Upper lobe of right lung (tissue), 1 donor: Measurements from ENCODE around the gene PHF2. TPM values are rescaled to one million over a fixed set of nuclear protein-coding genes. Genes with fewer than 3 reads are reported as not detected.

ENCODE experiments used
- ATAC-seq: fragments of 200-7000 bp; cut with Tn5 transposase; one replicate; pipeline ENCODE4 v1.9.1; 2020; ENCODE audit warnings: mild to moderate bottlenecking, moderate library complexity
- DNase-seq: peaks from one replicate; pipeline ENCODE4 v3.0.0-alpha.2; 2020
- H3K27ac ChIP-seq: fragments of 200-600 bp; one replicate; pipeline ENCODE4 v1.8.0; 2022
- H3K27me3 ChIP-seq: fragments of 200-600 bp; one replicate; pipeline ENCODE4 v1.8.0; 2022; ENCODE audit warnings: mild to moderate bottlenecking
- H3K36me3 ChIP-seq: fragments of 200-600 bp; one replicate; pipeline ENCODE4 v1.8.0; 2022
- H3K4me1 ChIP-seq: fragments of 200-600 bp; one replicate; pipeline ENCODE4 v1.8.0; 2022
- H3K4me3 ChIP-seq: fragments of 200-600 bp; one replicate; pipeline ENCODE4 v1.8.0; 2022; ENCODE audit warnings: mild to moderate bottlenecking
- H3K9me3 ChIP-seq: fragments of 200-600 bp; one replicate; pipeline ENCODE4 v1.8.0; 2022
- CTCF ChIP-seq: fragments of 200-600 bp; IDR thresholded peaks from one replicate; pipeline ENCODE4 v1.8.0; 2022; ENCODE audit warnings: antibody characterized with exemption
- intact Hi-C: fragments of 100-400 bp; cut with DNase I; formaldehyde crosslinking; loops from one replicate; pipeline ENCODE4 v1.11.0; 2022
- total RNA-seq: library from RNA; stranded (reverse); fragmentation: NEBNext Ultra II Directional; extraction: Animal tissue kit (Norgen Biotek cat#: 25700); gene quantifications from one replicate; pipeline ENCODE4 v1.2.1, GENCODE V29; 2021
- donor health status: DM: no; HTN: yes; CAD: no; lungs with severe emphysema.

The PHF2 gene
- total RNA-seq, 1 donor from 2014 or later, result 37.0 TPM

GRCh38 chr9:93634311-93635185 is 58.2 kb downstream of the PHF2 start:
- no peaks in the 10 kb centered on the region for H3K27me3 ChIP-seq
- no peak for TF ChIP-seq CTCF

GRCh38 chr9:93635186-93636107 is 59.1 kb downstream of the PHF2 start:
- no peaks in the 10 kb centered on the region for H3K27me3 ChIP-seq
- peaks cover 55% of the 10 kb centered on the region for H3K36me3 ChIP-seq
- H3K4me1 ChIP-seq, result no peaks in the 10 kb centered on the region
- peak; percentile 38 for DNase-seq
- no peak overlapping the region for H3K27ac ChIP-seq
- no peak for TF ChIP-seq CTCF
- no peak overlapping the region for H3K4me3 ChIP-seq
- intact Hi-C loops, result no loop called here
- peaks cover 7% of the 10 kb centered on the region for H3K9me3 ChIP-seq
- peak; percentile 26 for ATAC-seq

More at GRCh38 chr9:93634311-93635185, 58.2 kb downstream of the PHF2 start:
- Histone ChIP-seq H3K4me3 (no peak overlapping the region), H3K27ac (no peak overlapping the region), H3K9me3 (peaks cover 7% of the 10 kb centered on the region), H3K4me1 (no peaks in the 10 kb centered on the region), H3K36me3 (peaks cover 53% of the 10 kb centered on the region)
- no peak for ATAC-seq
- DNase-seq, result peak; percentile 53
- intact Hi-C loops, result no loop called here

GRCh38 chr9:93636172-93636661 is 59.8 kb downstream of the PHF2 start:
- DNase-seq (peak; percentile 48), ATAC-seq (no peak)
- Histone ChIP-seq H3K4me1 (no peaks in the 10 kb centered on the region), H3K4me3 (no peak overlapping the region), H3K9me3 (peaks cover 7% of the 10 kb centered on the region), H3K27ac (no peak overlapping the region), H3K27me3 (no peaks in the 10 kb centered on the region), H3K36me3 (peaks cover 47% of the 10 kb centered on the region)
- no peak for TF ChIP-seq CTCF
- intact Hi-C loops, result no loop called here

GRCh38 chr9:93636667-93637066 is 60.3 kb downstream of the PHF2 start:
- Histone ChIP-seq H3K36me3 (peaks cover 45% of the 10 kb centered on the region), H3K4me3 (no peak overlapping the region), H3K27me3 (no peaks in the 10 kb centered on the region), H3K9me3 (peaks cover 7% of the 10 kb centered on the region), H3K4me1 (no peaks in the 10 kb centered on the region), H3K27ac (no peak overlapping the region)
- no peak for TF ChIP-seq CTCF
- no peak for DNase-seq
- intact Hi-C loops, result no loop called here
- ATAC-seq, result no peak

GRCh38 chr9:93637886-93638285 is 61.5 kb downstream of the PHF2 start:
- Histone ChIP-seq H3K4me3 (no peak overlapping the region), H3K27me3 (no peaks in the 10 kb centered on the region), H3K9me3 (peaks cover 7% of the 10 kb centered on the region), H3K36me3 (peaks cover 34% of the 10 kb centered on the region), H3K27ac (no peak overlapping the region), H3K4me1 (no peaks in the 10 kb centered on the region)
- ATAC-seq (no peak), DNase-seq (no peak)
- TF ChIP-seq CTCF, result no peak
- intact Hi-C loops, result no loop called here
